IMR-90 (cell line): ENCODE results near the gene CALHM1. TPM values are rescaled to one million over a fixed set of nuclear protein-coding genes. Genes with fewer than 3 reads are reported as not detected.

ENCODE experiments used
- ATAC-seq: fragments of 200-7000 bp; cut with Tn5 transposase; 2 replicates; pipeline ENCODE4 v1.9.1; 2020; ENCODE audit warnings: low read depth, mild to moderate bottlenecking, moderate library complexity
- BruUV-seq: library from RNA; stranded (reverse); fragments of 400-500 nt; replicated peaks from 2 replicates; lab custom pipeline; 2021; lab: Mats Ljungman, UMichigan
- CTCF ChIA-PET: fragments of 300-600 bp; formaldehyde crosslinking; extraction: SDS; loops from one replicate; lab custom pipeline; 2021; ENCODE audit warnings: antibody characterized with exemption; lab: Yijun Ruan, JAX
- POLR2A ChIA-PET: fragments of 300-600 bp; sonication (Branson Sonifier 250); formaldehyde crosslinking; loops from one replicate; lab custom pipeline; 2022; ENCODE audit warnings: antibody characterized with exemption; ENCODE audit not compliant: unreplicated experiment; lab: Charles Lee
- DNase-seq: peaks from one replicate; pipeline ENCODE4 v3.0.0; 2013
- H2AFZ ChIP-seq: replicated peaks from 2 replicates; pipeline ENCODE3; 2013; ENCODE audit warnings: low read length, mild to moderate bottlenecking; ENCODE audit not compliant: poor library complexity
- H2AK5ac ChIP-seq: 2 replicates; pipeline ENCODE4 v1.6.1; 2013; ENCODE audit warnings: low read depth, low read length, inconsistent platforms
- H2AK9ac ChIP-seq: replicated peaks from 2 replicates; pipeline ENCODE3; 2013; ENCODE audit warnings: mild to moderate bottlenecking, low read depth, low read length, moderate library complexity; ENCODE audit not compliant: poor library complexity
- H2BK120ac ChIP-seq: 2 replicates; pipeline ENCODE4 v1.6.1; 2013; ENCODE audit warnings: low read depth, low read length, inconsistent platforms
- H2BK15ac ChIP-seq: 3 replicates; pipeline ENCODE4 v1.6.1; 2013; ENCODE audit warnings: low read depth, low read length, inconsistent platforms
- H2BK20ac ChIP-seq: 2 replicates; pipeline ENCODE4 v1.6.1; 2013; ENCODE audit warnings: low read depth, mild to moderate bottlenecking, inconsistent platforms, low read length, moderate library complexity
- H2BK5ac ChIP-seq: 2 replicates; pipeline ENCODE4 v1.6.1; 2013; ENCODE audit warnings: mild to moderate bottlenecking, low read depth, low read length, inconsistent platforms; ENCODE audit not compliant: poor library complexity, severe bottlenecking
- H3K14ac ChIP-seq: replicated peaks from 2 replicates; pipeline ENCODE4 v1.6.1; 2013; ENCODE audit warnings: low read depth, low read length, inconsistent platforms
- H3K18ac ChIP-seq: 2 replicates; pipeline ENCODE4 v1.6.1; 2013; ENCODE audit warnings: low read depth, low read length, control low read depth
- H3K23ac ChIP-seq: 2 replicates; pipeline ENCODE4 v1.6.1; 2013; ENCODE audit warnings: low read depth, low read length, inconsistent platforms
- H3K27ac ChIP-seq: 2 replicates; pipeline ENCODE4 v1.5.1; 2013; ENCODE audit warnings: mild to moderate bottlenecking, control low read depth, low read length; ENCODE audit not compliant: insufficient read depth
- H3K27me3 ChIP-seq: 2 replicates; pipeline ENCODE4 v1.6.1; 2013; ENCODE audit warnings: low read length; ENCODE audit not compliant: control insufficient read depth, insufficient read depth
- H3K36me3 ChIP-seq: 2 replicates; pipeline ENCODE4 v1.6.1; 2013; ENCODE audit warnings: low read length, mixed read lengths; ENCODE audit not compliant: control insufficient read depth, insufficient read depth
- H3K4ac ChIP-seq: 2 replicates; pipeline ENCODE4 v1.6.1; 2013; ENCODE audit warnings: low read depth, low read length, inconsistent platforms
- H3K4me1 ChIP-seq: 2 replicates; pipeline ENCODE4 v1.6.1; 2013; ENCODE audit warnings: low read length, mixed read lengths; ENCODE audit not compliant: control insufficient read depth, insufficient read depth
- H3K4me2 ChIP-seq: 2 replicates; pipeline ENCODE4 v1.6.1; 2013; ENCODE audit warnings: low read depth, mild to moderate bottlenecking, control low read depth, low read length, moderate library complexity
- H3K4me3 ChIP-seq: 2 replicates; pipeline ENCODE4 v1.5.1; 2013; ENCODE audit warnings: low read depth, mild to moderate bottlenecking, control low read depth, low read length, moderate library complexity; ENCODE audit not compliant: insufficient read depth
- H3K56ac ChIP-seq: 2 replicates; pipeline ENCODE4 v1.6.1; 2013; ENCODE audit warnings: low read length, inconsistent platforms; ENCODE audit not compliant: insufficient read depth; ENCODE audit errors: extremely low read depth
- H3K79me1 ChIP-seq, 2 experiments: 2 replicates each; pipeline ENCODE4 v1.6.1; 2013; ENCODE audit warnings: low read length in 2 of 2, inconsistent platforms in 1 of 2, low read depth in 1 of 2
- H3K9ac ChIP-seq: 2 replicates; pipeline ENCODE4 v1.6.1; 2013; ENCODE audit warnings: low read depth, low read length, control low read depth
- H3K9me1 ChIP-seq: 2 replicates; pipeline ENCODE4 v1.6.1; 2013; ENCODE audit warnings: low read length, inconsistent platforms; ENCODE audit not compliant: insufficient read depth
- H3K9me3 ChIP-seq: 2 replicates; pipeline ENCODE4 v1.6.1; 2013; ENCODE audit warnings: low read length; ENCODE audit not compliant: control insufficient read depth, insufficient read depth
- H4K20me1 ChIP-seq: 2 replicates; pipeline ENCODE4 v1.6.1; 2013; ENCODE audit warnings: low read length, inconsistent platforms; ENCODE audit not compliant: insufficient read depth
- H4K5ac ChIP-seq: 2 replicates; pipeline ENCODE4 v1.6.1; 2013; ENCODE audit warnings: mild to moderate bottlenecking, low read depth, low read length, control low read depth
- H4K8ac ChIP-seq, 2 experiments: 2 replicates each; pipeline ENCODE4 v1.6.1; 2013; ENCODE audit warnings: low read depth in 2 of 2, low read length in 2 of 2, control low read depth in 1 of 2, inconsistent platforms in 1 of 2
- H4K91ac ChIP-seq: 2 replicates; pipeline ENCODE4 v1.6.1; 2013; ENCODE audit warnings: low read depth, low read length, inconsistent platforms; ENCODE audit not compliant: insufficient read depth
- CEBPB ChIP-seq: IDR thresholded peaks from 2 replicates; pipeline ENCODE4 v1.6.1; 2012; ENCODE audit warnings: low read depth, low read length, improper control_type of control experiment
- CHD1 ChIP-seq: IDR thresholded peaks from 2 replicates; pipeline ENCODE4 v1.6.1; 2012; ENCODE audit warnings: low read depth, low read length, improper control_type of control experiment
- MAZ ChIP-seq: IDR thresholded peaks from 2 replicates; pipeline ENCODE4 v1.6.1; 2012; ENCODE audit warnings: low read depth, mild to moderate bottlenecking, low read length, improper control_type of control experiment, moderate library complexity, borderline replicate concordance
- MXI1 ChIP-seq: IDR thresholded peaks from 2 replicates; pipeline ENCODE4 v1.6.1; 2012; ENCODE audit warnings: low read depth, mild to moderate bottlenecking, low read length, moderate library complexity, borderline replicate concordance
- NFE2L2 ChIP-seq: fragments of 150-350 bp; IDR thresholded peaks from 2 replicates; pipeline ENCODE4 v1.6.1; 2016; ENCODE audit warnings: low read depth, mild to moderate bottlenecking, low read length
- POLR2A ChIP-seq: IDR thresholded peaks from 2 replicates; pipeline ENCODE4 v1.6.1; 2012; ENCODE audit warnings: mild to moderate bottlenecking, low read depth, low read length
- RAD21 ChIP-seq: IDR thresholded peaks from 2 replicates; pipeline ENCODE4 v1.6.1; 2012; ENCODE audit warnings: low read length, improper control_type of control experiment
- RCOR1 ChIP-seq: IDR thresholded peaks from 2 replicates; pipeline ENCODE4 v1.6.1; 2012; ENCODE audit warnings: mild to moderate bottlenecking, low read length, improper control_type of control experiment; ENCODE audit not compliant: insufficient replicate concordance
- RFX5 ChIP-seq: IDR thresholded peaks from 2 replicates; pipeline ENCODE4 v1.8.0; 2012; ENCODE audit warnings: low read depth, mild to moderate bottlenecking, low read length, moderate library complexity
- SMC3 ChIP-seq: fragments of 150-350 bp; IDR thresholded peaks from 2 replicates; pipeline ENCODE4 v1.6.1; 2016; ENCODE audit warnings: low read depth, mild to moderate bottlenecking, antibody characterized with exemption, low read length, moderate library complexity
- WGBS, 2 experiments: methylation state at CpG; one replicate each; pipeline versions ENCODE4 v1.1.5 to v1.1.7; 2013; ENCODE audit warnings: missing lambda C conversion rate in 2 of 2; ENCODE audit not compliant: insufficient read length in 1 of 2; ENCODE audit errors: extremely low coverage in 2 of 2; 5-methylcytosine and 5-hydroxymethylcytosine counted together
- dilution Hi-C: fragments of 300-500 bp; cut with HindIII; formaldehyde crosslinking; loops from one replicate; pipeline ENCODE4 v1.14.3; 2018; ENCODE audit warnings: low sequenced_read_pairs; ENCODE audit not compliant: unreplicated experiment
- in situ Hi-C: fragments of 300-500 bp; cut with MboI; formaldehyde crosslinking; loops from 3 replicates; pipeline ENCODE4 v1.14.3; 2019; ENCODE audit warnings: low sequenced_read_pairs, inconsistent platforms, mixed read lengths
- intact Hi-C: fragments of 100-400 bp; cut with micrococcal nuclease; formaldehyde crosslinking; loops from 2 replicates; pipeline ENCODE4 v1.10.0; 2022
- polyA plus RNA-seq, 3 experiments: library from polyadenylated mRNA; depleted of rRNA; stranded (reverse); fragments of >200 nt; gene quantifications; 2 replicates each; pipeline ENCODE4 v1.2.3, GENCODE V29; 2012; ENCODE audit warnings: low replicate concordance in 1 of 3
- total RNA-seq: library from RNA; depleted of rRNA; stranded (reverse); fragments of >200 nt; gene quantifications from 2 replicates; pipeline ENCODE4 v1.2.3, GENCODE V29; 2012
- TF ChIP-seq, protein P1 (sequence below): fragments of 150-350 bp; IDR thresholded peaks from 2 replicates; pipeline ENCODE4 v1.6.1; 2017; ENCODE audit warnings: mild to moderate bottlenecking, antibody characterized with exemption, low read length, low read depth

CALHM1 gene
- total and polyA plus RNA-seq, 2 of the 4 experiments (the other 2 are of a cell fraction): not detected

DNA sequence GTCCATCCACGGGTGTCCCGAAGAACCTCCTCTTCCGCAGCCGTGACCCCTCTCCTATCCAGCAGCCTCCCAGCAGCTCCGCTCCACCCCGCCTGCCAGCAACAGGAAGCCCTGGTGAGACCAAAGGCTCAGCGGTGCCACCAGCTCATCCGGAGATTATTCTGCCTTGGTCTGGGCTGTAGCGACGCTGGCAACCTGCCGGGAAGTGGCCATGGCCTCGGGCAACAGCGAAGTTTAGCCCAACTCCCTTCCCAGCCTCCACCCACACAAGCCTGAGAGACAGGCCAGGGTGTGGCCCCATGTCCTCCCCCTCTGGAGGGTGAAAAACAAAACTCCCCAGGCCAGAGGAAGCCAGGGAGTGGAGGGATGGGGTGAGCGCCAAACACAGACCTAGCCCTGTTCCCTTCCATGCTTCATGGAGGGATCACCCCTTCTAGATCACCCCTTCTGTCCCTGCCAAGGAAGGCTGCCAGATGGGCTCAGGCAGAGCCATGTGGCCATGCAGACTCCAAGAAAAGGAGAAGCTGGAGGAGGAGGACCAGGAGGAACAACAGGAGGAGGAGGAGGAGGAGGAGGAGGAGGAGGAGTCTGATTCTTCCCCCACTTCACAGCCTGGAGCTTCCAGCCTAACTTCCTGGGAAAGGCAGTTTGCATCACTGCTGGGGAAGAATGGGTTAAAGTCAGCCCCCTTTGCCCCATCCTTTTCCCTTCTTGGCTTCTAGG lies 7.4 kb downstream of the CALHM1 start:
- 45% methylated on average over 4 of the region's 14 CpGs; no CpG with 5 or more reads in 1 of the 2 experiments for WGBS, 2 experiments
- Histone ChIP-seq H3K23ac (peak overlapping the region; percentile 79), H3K4me2 (peak overlapping the region; percentile 65), H2BK20ac (no peak overlapping the region), H4K8ac (peak overlapping the region; percentile 61 to 84; a peak in 2 of 4 replicates), H2AFZ (peak overlapping the region; percentile 98), H2BK5ac (no peak overlapping the region), H3K9me1 (peaks cover 10% of the 10 kb centered on the region), H3K79me1 (peaks cover 0 to 34% of the 10 kb centered on the region in 2 experiments; a peak in 1 of 4 replicates), H4K5ac (peak overlapping the region; percentile 7; the same call in 1 of the 2 replicates), H3K36me3 (peaks cover 19% of the 10 kb centered on the region), H3K9me3 (no peaks in the 10 kb centered on the region), H2AK9ac (peak overlapping the region; percentile 99), H2AK5ac (peak overlapping the region; percentile 94), H3K14ac (peak overlapping the region; percentile 90; the same call in 1 of the 2 replicates), H3K4me1 (peaks cover 11% of the 10 kb centered on the region; the same call in 1 of the 2 replicates), H3K4ac (peak overlapping the region; percentile 87), H2BK15ac (peak overlapping the region; percentile 35; the same call in 1 of the 3 replicates), H4K20me1 (peaks cover 9% of the 10 kb centered on the region; the same call in 1 of the 2 replicates), H3K18ac (no peak overlapping the region), H3K4me3 (peak overlapping the region; percentile 49), H3K56ac (no peak overlapping the region; the same call in 1 of the 2 replicates), H3K27me3 (no peaks in the 10 kb centered on the region), H4K91ac (peak overlapping the region; percentile 82), H3K27ac (no peak overlapping the region), H3K9ac (peak overlapping the region; percentile 30), H2BK120ac (peak overlapping the region; percentile 37)
- peak; percentile 1 for ATAC-seq
- no TSS peak for BruUV-seq
- dilution Hi-C loops: no loop called here
- TF ChIP-seq RAD21 (no peak), RFX5 (no peak), RCOR1 (no peak), CEBPB (no peak), SMC3 (no peak), MAZ (no peak), CHD1 (no peak), POLR2A (no peak), NFE2L2 (no peak), MXI1 (no peak)
- TF ChIP-seq, protein P1, sequence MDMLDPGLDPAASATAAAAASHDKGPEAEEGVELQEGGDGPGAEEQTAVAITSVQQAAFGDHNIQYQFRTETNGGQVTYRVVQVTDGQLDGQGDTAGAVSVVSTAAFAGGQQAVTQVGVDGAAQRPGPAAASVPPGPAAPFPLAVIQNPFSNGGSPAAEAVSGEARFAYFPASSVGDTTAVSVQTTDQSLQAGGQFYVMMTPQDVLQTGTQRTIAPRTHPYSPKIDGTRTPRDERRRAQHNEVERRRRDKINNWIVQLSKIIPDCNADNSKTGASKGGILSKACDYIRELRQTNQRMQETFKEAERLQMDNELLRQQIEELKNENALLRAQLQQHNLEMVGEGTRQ: no peak
- ChIA-PET POLR2A (no interaction called here), CTCF (no interaction called here)
- in situ Hi-C loops: no loop called here
- intact Hi-C loops: no loop called here
- DNase-seq: no peak
